Measurements from ENCODE around the gene EPN2.

- TF ChIP-seq POLR2A (IDR thresholded peaks at IDR 0.05), result no peak
- no peak for TF ChIP-seq CTCF (IDR thresholded peaks at IDR 0.05 in 4 of 5, conservative IDR thresholded peaks at IDR 0.05 in 1 of 5)
Measured at GRCh38 chr17:19382531-19383444, 145.6 kb downstream of the EPN2 start.
